CD4-positive, alpha-beta T cell treated with Interleukin-10 for 1 hour (primary cell): ENCODE data around the gene WDR6.

Experiments used
- DNase-seq: peaks from one replicate; pipeline ENCODE4 v3.0.0-alpha.2; 2020

WDR6 gene

GRCh38 chr3:49015072-49015471 is 7.9 kb downstream of the WDR6 start:
- no peak for DNase-seq

DNA sequence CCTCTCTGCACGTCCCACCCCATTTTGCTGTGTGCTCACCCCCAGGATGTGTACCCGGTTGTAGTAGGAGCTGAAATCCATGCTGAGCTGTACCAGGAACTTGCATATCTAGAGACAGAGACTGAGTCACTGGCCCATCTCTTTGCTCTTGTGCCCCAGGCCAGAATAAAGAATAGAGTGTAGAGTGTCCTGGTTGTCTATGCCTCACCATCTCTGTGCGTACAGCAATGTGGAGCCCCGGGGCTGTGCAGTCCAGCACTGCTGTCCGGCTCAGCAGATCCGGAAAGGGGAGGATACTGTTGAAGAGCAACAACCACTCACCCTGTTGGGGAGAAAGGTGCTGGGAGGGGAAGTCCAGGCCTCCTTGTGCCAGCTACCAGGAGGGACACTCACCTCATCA is 8.6 kb downstream of the WDR6 start:
- no peak for DNase-seq

DNA sequence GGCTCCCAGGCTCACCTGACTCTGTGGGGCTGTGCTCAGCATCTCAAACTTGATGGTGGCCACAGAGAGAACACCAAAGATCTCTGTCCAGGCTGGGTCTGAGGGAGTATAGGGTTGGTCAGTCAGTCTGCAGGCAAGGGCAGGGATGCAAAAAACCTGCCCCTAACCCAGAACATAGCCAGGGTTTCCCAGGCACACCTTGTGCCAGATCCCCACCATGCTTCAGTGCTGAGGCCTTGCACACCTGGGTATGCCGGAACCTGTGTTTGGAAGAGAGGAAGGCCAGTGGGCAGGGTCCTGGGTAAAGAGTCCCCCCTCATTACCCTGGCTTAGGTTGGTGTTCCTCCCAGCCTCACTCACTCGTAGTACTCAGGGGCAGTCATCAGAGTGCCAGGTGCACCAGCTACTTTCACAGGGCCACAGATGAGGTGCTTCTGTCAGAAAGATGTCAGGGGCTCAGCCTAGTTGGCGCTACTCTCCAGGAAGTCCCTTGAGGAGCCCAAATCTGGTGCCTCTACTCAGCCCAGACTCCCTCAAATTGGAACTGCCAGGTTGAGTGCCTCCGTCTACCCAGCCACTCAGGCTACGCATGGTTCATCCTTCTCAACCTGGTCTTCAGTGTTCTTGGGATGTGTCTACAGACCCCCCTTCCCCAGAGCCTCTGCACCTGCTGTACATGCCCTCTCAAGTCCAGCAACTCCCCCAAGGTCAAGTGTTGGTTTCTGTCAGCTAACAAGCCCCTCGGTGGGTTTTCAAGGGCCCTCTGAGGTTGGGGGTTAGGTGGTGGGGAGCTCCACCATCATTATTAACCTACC is 9.4 kb downstream of the WDR6 start:
- DNase-seq, result no peak

DNA sequence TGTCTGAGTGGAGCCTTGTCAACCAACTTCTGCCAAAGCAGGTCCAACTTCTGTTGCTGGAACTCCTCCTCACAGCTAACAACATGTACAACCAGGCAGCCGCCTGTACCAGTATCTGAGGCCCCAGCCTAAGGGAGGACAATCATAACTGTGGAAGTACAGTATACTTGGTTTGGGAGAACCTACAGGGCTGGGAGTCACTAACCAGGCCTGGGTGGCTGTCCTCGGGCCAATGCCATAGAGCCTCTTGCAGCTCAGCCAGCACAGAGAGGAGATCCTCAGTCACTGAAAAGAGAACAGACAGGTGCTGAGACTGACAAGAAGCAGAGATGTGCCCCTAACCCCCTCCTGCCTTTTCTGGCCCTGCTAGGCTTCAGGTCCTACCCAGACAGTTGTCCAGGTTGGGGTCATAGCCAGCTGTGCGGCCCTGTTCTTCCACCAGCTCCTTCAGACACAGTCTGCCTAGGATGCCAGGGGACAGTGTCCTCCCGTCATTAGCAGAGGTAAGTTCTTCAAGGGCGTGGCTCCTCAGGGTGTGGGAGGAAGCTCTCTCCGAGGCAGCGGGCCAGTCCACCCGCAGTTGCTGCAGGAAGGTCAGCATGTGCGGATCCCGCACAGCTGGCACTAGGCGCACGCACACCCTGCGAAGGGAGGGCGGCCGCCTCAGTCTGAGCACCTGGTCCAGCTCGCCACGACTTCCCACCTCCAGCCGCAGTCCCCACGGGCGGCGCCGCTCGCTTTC is 10.2 kb downstream of the WDR6 start:
- no peak for DNase-seq

GRCh38 chr3:49017971-49018706 is 10.9 kb downstream of the WDR6 start, which contains the start of gene DALRD3:
Gene DALRD3 (minus strand): TSS chr3:49018580. CDS start chr3:49018564, 16 bp downstream.
- peak; percentile 72 for DNase-seq

DNA sequence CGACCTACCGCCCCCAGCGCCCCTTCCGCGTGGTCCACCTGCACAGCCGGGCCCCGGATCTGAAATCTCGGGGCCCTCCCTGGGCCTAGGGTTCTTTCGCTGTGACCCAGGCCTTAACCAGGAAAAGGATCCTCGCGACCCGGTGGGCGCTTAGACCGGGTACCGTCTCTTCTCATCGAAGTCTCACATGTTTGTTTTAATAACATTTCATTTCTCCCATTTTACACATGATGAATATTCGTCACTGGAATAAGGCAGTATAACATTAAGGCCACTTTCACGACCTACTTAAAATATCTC is 11.5 kb downstream of the WDR6 start:
- DNase-seq, result no peak

- no peak for DNase-seq
Observed at GRCh38 chr3:49019941-49020329, 12.7 kb downstream of the WDR6 start.

GRCh38 chr3:49020330-49021212 is 13.4 kb downstream of the WDR6 start:
- DNase-seq, result peak; percentile 39

DNA sequence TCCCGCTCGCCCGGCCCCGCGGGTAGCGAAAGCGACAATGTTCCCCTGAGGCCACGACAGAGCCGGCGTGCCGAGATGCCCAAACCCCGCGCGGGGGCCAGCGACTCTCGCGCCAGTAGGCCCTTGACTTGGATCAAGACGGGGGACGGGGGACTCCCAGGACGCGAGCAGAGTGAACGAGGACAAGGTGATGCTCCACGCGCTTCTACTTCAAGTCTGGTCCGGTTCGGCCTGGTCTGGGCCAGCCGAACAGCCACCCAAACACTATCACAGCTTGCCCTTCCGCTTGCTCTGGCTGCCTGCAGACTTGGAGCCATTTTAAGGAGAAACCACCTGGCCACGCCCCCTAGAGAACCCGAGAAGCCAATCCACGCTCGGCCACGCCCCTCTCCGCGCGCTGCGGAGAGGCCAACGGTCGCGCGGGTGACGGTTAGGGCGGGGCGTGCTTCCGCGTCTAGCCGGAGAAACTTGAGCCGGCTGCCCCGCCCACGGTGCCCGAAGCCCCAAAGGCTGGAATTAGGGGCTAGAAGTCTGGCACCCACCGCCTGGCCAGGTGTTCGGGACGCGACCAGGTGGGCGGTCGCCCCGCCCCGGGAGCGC is 14.1 kb downstream of the WDR6 start:
- DNase-seq, result peak; percentile 99

DNA sequence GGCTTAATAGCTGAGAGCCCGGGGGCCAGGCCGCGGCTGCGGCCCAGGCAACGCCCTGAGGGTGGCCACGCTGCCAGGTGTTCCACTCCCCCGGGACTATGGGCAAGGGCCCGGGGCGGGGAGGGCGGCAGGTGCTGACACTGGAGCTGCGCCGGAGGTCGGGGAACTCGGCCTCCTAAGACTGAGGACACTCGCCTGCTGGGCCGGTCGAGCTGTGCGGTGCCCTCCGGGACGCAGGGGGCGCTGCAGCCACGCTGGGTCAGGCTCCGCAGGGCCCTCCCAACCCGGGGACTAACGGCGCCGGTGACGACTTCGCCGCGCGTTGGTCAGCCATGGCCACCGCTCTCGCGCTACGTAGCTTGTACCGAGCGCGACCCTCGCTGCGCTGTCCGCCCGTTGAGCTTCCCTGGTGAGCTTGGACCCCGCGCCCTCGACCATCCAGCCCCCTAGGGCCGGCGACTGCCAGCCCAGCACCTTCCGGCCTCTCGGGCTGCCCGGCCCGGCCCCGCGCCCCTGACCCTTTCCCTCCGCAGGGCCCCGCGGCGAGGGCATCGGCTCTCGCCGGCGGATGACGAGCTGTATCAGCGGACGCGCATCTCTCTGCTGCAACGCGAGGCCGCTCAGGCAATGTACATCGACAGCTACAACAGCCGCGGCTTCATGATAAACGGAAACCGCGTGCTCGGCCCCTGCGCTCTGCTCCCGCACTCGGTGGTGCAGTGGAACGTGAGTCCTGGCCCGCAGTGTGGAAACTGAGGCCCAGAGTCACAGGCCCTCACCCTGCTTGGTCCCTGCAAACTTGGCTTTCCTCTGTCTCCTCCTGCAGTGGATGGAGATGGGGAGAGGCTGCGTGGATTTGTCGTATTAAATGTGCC is 14.9 kb downstream of the WDR6 start, which contains the start of gene NDUFAF3:
TSS of gene NDUFAF3 (plus strand) at position 309 of the 875 bp plus-strand sequence. CDS start at position 333, 24 bp downstream.
- peak; percentile 94 for DNase-seq

DNA sequence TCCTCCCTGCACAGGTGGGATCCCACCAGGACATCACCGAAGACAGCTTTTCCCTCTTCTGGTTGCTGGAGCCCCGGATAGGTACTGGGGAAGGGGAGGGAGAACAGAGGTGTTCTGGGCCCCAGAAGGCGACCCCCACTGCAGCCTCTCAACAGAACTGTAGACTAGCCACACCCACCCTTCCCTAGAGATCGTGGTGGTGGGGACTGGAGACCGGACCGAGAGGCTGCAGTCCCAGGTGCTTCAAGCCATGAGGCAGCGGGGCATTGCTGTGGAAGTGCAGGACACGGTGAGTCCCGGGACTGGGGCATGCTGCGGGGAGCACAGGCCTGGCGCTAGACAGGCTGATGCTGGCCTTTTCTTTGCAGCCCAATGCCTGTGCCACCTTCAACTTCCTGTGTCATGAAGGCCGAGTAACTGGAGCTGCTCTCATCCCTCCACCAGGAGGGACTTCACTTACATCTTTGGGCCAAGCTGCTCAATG is 15.5 kb downstream of the WDR6 start:
- no peak for DNase-seq

DNA sequence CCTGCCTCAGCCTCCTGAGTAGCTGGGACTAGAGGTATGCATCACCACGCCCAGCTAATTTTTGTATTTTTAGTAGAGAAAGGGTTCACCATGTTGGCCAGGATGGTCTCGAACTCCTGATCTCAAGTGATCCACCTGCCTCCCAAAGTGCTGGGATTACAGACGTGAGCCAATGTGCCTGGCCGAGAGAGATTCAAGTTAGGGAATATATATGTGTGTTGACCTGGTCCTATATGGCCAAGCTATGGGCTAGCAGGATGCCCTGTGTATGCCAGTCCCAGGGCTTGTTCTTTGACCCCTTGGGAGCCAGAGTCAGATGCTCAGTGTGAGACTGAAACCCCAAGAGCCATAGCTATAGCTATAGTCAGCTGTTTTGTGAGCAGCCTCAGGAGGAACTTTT is 16.6 kb downstream of the WDR6 start:
- no peak for DNase-seq

GRCh38 chr3:49024449-49024848 is 17.3 kb downstream of the WDR6 start:
- no peak for DNase-seq

DNA sequence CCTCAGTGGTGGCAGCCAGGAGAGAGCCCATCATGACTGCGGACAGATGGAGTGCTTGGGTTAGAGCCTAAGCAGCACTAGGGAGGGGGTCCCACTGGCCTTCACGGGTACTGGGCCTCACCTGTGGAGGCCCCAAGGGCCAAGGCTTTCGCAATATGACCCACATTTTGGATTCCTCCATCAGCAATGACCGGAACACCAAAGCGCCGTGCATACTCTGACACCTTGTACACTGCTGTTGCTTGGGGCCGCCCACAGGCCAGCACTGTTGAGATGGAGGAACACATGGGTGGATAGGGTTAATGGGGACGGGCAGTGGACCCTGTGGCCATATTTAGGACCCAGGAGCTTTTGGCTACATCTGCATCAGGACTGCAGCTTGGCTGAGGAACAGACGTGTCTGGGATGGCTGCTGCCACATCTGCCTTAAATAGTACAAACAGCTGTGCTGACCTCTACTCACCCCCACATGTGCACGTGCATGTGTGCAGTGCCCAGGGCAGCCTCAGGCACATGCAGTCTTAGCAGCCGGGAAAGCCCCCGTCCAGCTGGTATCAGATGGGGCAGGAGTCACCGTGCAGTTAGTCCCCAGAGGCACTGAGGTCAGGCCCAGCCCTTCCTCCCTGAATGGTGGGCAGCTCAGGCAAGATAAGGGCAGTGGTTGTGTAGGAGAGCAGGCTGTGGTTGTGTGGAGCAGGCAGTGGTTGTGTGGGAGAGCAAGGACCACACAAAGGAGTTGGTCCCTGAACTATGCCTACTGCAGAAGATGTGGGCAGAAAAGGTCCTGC is 18.0 kb downstream of the WDR6 start:
- DNase-seq, result no peak

GRCh38 chr3:49025793-49026520 is 18.8 kb downstream of the WDR6 start:
- no peak for DNase-seq

GRCh38 chr3:49026536-49026935 is 19.3 kb downstream of the WDR6 start:
- no peak for DNase-seq

DNA sequence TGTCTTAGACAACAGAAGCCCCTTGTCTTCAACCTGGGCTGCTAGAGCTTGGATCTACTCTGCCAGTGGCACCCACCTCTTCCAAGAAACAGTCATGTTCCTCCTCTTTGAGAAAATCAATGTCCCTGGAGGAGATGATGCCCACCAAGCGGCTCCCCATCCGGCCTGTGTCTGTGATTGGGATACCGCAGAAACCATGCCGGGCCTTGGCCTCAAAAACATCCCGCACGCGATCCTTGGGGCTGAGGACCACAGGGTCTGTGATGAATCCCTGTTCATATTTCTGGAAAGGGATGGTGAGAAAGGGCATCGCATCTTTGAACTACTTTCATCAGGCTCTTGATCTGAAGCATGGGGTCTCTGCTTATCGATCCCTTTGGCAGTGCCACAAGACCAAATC is 20.4 kb downstream of the WDR6 start:
- no peak for DNase-seq

GRCh38 chr3:49028298-49028672 is 21.1 kb downstream of the WDR6 start:
- no peak for DNase-seq
